Activated naive CD4-positive, alpha-beta T cell treated with anti-CD3 and anti-CD28 coated beads, Interleukin-2, amount 50 U/mL, for 24 hours (primary cell): ENCODE data around the gene RAB1B.

ENCODE experiments used
- H3K27ac Mint-ChIP-seq: one replicate; pipeline ENCODE4 v1.8.0; 2021; ENCODE audit warnings: mild to moderate bottlenecking, mixed read lengths
- H3K27me3 Mint-ChIP-seq: one replicate; pipeline ENCODE4 v1.8.0; 2021; ENCODE audit warnings: mixed read lengths
- H3K36me3 Mint-ChIP-seq: one replicate; pipeline ENCODE4 v1.8.0; 2021; ENCODE audit warnings: mixed read lengths
- H3K4me1 Mint-ChIP-seq: one replicate; pipeline ENCODE4 v1.8.0; 2021; ENCODE audit warnings: mixed read lengths
- H3K4me3 Mint-ChIP-seq: one replicate; pipeline ENCODE4 v1.8.0; 2021; ENCODE audit warnings: mild to moderate bottlenecking, mixed read lengths
- H3K9me3 Mint-ChIP-seq: one replicate; pipeline ENCODE4 v1.8.0; 2021; ENCODE audit warnings: mixed read lengths

The RAB1B gene

GRCh38 chr11:66268244-66268951 lies at the start of gene RAB1B:
TSS of gene RAB1B (plus strand) at chr11:66268639. CDS start at chr11:66268680, 41 bp downstream.
- peak within 1 kb of the TSS; percentile 95 for H3K4me3 Mint-ChIP-seq
- no peaks in the 10 kb centered on the region for H3K27me3 Mint-ChIP-seq
- H3K27ac Mint-ChIP-seq, result peak within 1 kb of the TSS; percentile 98
- H3K9me3 Mint-ChIP-seq, result no peaks in the 10 kb centered on the region
- H3K36me3 Mint-ChIP-seq, result peaks cover 6% of the 10 kb centered on the region
- H3K4me1 Mint-ChIP-seq, result peaks cover 42% of the 10 kb centered on the region

- H3K36me3 Mint-ChIP-seq, result peaks cover 7% of the 10 kb centered on the region
- H3K4me1 Mint-ChIP-seq, result peaks cover 22% of the 10 kb centered on the region
- H3K27ac Mint-ChIP-seq, result peak overlapping the region; percentile 85
- H3K27me3 Mint-ChIP-seq, result no peaks in the 10 kb centered on the region
- H3K4me3 Mint-ChIP-seq, result no peak overlapping the region
- no peaks in the 10 kb centered on the region for H3K9me3 Mint-ChIP-seq
These were observed 49.4 kb upstream of the RAB1B start for GRCh38 chr11:66218846-66219620.

- H3K4me3 Mint-ChIP-seq, result no peak overlapping the region
- no peaks in the 10 kb centered on the region for H3K27me3 Mint-ChIP-seq
- H3K9me3 Mint-ChIP-seq, result no peaks in the 10 kb centered on the region
- peak overlapping the region; percentile 17 for H3K27ac Mint-ChIP-seq
- peaks cover 9% of the 10 kb centered on the region for H3K36me3 Mint-ChIP-seq
- peaks cover 22% of the 10 kb centered on the region for H3K4me1 Mint-ChIP-seq
These were observed 48.4 kb upstream of the RAB1B start for GRCh38 chr11:66219846-66220565.

- H3K27me3 Mint-ChIP-seq, result no peaks in the 10 kb centered on the region
- no peak overlapping the region for H3K27ac Mint-ChIP-seq
- no peak overlapping the region for H3K4me3 Mint-ChIP-seq
- peaks cover 22% of the 10 kb centered on the region for H3K4me1 Mint-ChIP-seq
- no peaks in the 10 kb centered on the region for H3K9me3 Mint-ChIP-seq
- H3K36me3 Mint-ChIP-seq, result peaks cover 11% of the 10 kb centered on the region
These were observed 47.9 kb upstream of the RAB1B start for GRCh38 chr11:66220566-66220935.

GRCh38 chr11:66221012-66221411 lies 47.4 kb upstream of the RAB1B start:
- H3K27ac Mint-ChIP-seq, result peak overlapping the region; percentile 84
- H3K9me3 Mint-ChIP-seq, result no peaks in the 10 kb centered on the region
- H3K36me3 Mint-ChIP-seq, result peaks cover 11% of the 10 kb centered on the region
- peaks cover 22% of the 10 kb centered on the region for H3K4me1 Mint-ChIP-seq
- H3K27me3 Mint-ChIP-seq, result no peaks in the 10 kb centered on the region
- no peak overlapping the region for H3K4me3 Mint-ChIP-seq

GRCh38 chr11:66221726-66222236 lies 46.7 kb upstream of the RAB1B start:
- Mint-ChIP-seq H3K4me3 (no peak overlapping the region), H3K4me1 (peaks cover 22% of the 10 kb centered on the region), H3K36me3 (peaks cover 8% of the 10 kb centered on the region), H3K9me3 (no peaks in the 10 kb centered on the region), H3K27me3 (no peaks in the 10 kb centered on the region), H3K27ac (peak overlapping the region; percentile 97)

GRCh38 chr11:66222358-66223149 lies 45.9 kb upstream of the RAB1B start:
- Mint-ChIP-seq H3K9me3 (no peaks in the 10 kb centered on the region), H3K4me3 (peak overlapping the region; percentile 47), H3K27me3 (no peaks in the 10 kb centered on the region), H3K27ac (peak overlapping the region; percentile 97), H3K4me1 (peaks cover 22% of the 10 kb centered on the region), H3K36me3 (peaks cover 8% of the 10 kb centered on the region)

GRCh38 chr11:66224226-66224855 lies 44.1 kb upstream of the RAB1B start:
- Mint-ChIP-seq H3K27me3 (no peaks in the 10 kb centered on the region), H3K9me3 (no peaks in the 10 kb centered on the region), H3K36me3 (peaks cover 4% of the 10 kb centered on the region), H3K4me3 (no peak overlapping the region), H3K27ac (no peak overlapping the region), H3K4me1 (peaks cover 17% of the 10 kb centered on the region)

GRCh38 chr11:66225066-66225465 lies 43.4 kb upstream of the RAB1B start:
- H3K27me3 Mint-ChIP-seq, result no peaks in the 10 kb centered on the region
- no peaks in the 10 kb centered on the region for H3K9me3 Mint-ChIP-seq
- H3K27ac Mint-ChIP-seq, result no peak overlapping the region
- peaks cover 17% of the 10 kb centered on the region for H3K4me1 Mint-ChIP-seq
- H3K4me3 Mint-ChIP-seq, result no peak overlapping the region
- peaks cover 4% of the 10 kb centered on the region for H3K36me3 Mint-ChIP-seq

GRCh38 chr11:66226101-66226500 lies 42.3 kb upstream of the RAB1B start:
- Mint-ChIP-seq H3K36me3 (peaks cover 4% of the 10 kb centered on the region), H3K9me3 (no peaks in the 10 kb centered on the region), H3K4me3 (no peak overlapping the region), H3K4me1 (peaks cover 17% of the 10 kb centered on the region), H3K27me3 (no peaks in the 10 kb centered on the region), H3K27ac (peak overlapping the region; percentile 46)

GRCh38 chr11:66227700-66228099 lies 40.7 kb upstream of the RAB1B start:
- no peaks in the 10 kb centered on the region for H3K9me3 Mint-ChIP-seq
- no peak overlapping the region for H3K27ac Mint-ChIP-seq
- peaks cover 9% of the 10 kb centered on the region for H3K36me3 Mint-ChIP-seq
- no peaks in the 10 kb centered on the region for H3K27me3 Mint-ChIP-seq
- H3K4me3 Mint-ChIP-seq, result no peak overlapping the region
- H3K4me1 Mint-ChIP-seq, result peaks cover 5% of the 10 kb centered on the region

- H3K4me3 Mint-ChIP-seq, result no peak overlapping the region
- H3K9me3 Mint-ChIP-seq, result no peaks in the 10 kb centered on the region
- H3K27me3 Mint-ChIP-seq, result no peaks in the 10 kb centered on the region
- peaks cover 11% of the 10 kb centered on the region for H3K36me3 Mint-ChIP-seq
- peaks cover under 1% of the 10 kb centered on the region for H3K4me1 Mint-ChIP-seq
- peak overlapping the region; percentile 79 for H3K27ac Mint-ChIP-seq
These were observed 39.9 kb upstream of the RAB1B start for GRCh38 chr11:66228521-66228920.

GRCh38 chr11:66230156-66230555 lies 38.3 kb upstream of the RAB1B start:
- no peaks in the 10 kb centered on the region for H3K9me3 Mint-ChIP-seq
- no peak overlapping the region for H3K27ac Mint-ChIP-seq
- no peak overlapping the region for H3K4me3 Mint-ChIP-seq
- peaks cover 10% of the 10 kb centered on the region for H3K36me3 Mint-ChIP-seq
- no peaks in the 10 kb centered on the region for H3K4me1 Mint-ChIP-seq
- no peaks in the 10 kb centered on the region for H3K27me3 Mint-ChIP-seq

- Mint-ChIP-seq H3K27ac (no peak overlapping the region), H3K4me3 (no peak overlapping the region), H3K9me3 (no peaks in the 10 kb centered on the region), H3K27me3 (no peaks in the 10 kb centered on the region), H3K36me3 (peaks cover 14% of the 10 kb centered on the region), H3K4me1 (no peaks in the 10 kb centered on the region)
These were observed 37.5 kb upstream of the RAB1B start for GRCh38 chr11:66230978-66231377.

- no peaks in the 10 kb centered on the region for H3K4me1 Mint-ChIP-seq
- no peak overlapping the region for H3K4me3 Mint-ChIP-seq
- H3K9me3 Mint-ChIP-seq, result no peaks in the 10 kb centered on the region
- peaks cover 14% of the 10 kb centered on the region for H3K36me3 Mint-ChIP-seq
- H3K27me3 Mint-ChIP-seq, result no peaks in the 10 kb centered on the region
- H3K27ac Mint-ChIP-seq, result no peak overlapping the region
These were observed 36.9 kb upstream of the RAB1B start for GRCh38 chr11:66231561-66231960.
